GM12874 (cell line): Measurements from ENCODE around the gene ITIH2.

ENCODE experiments used
- TF ChIP-seq, protein P1 (sequence below): IDR thresholded peaks from 2 replicates; pipeline ENCODE4 v1.5.1; 2011; ENCODE audit warnings: low read depth, mild to moderate bottlenecking, control low read depth, low read length, moderate library complexity; ENCODE audit not compliant: insufficient read depth

The ITIH2 gene

DNA sequence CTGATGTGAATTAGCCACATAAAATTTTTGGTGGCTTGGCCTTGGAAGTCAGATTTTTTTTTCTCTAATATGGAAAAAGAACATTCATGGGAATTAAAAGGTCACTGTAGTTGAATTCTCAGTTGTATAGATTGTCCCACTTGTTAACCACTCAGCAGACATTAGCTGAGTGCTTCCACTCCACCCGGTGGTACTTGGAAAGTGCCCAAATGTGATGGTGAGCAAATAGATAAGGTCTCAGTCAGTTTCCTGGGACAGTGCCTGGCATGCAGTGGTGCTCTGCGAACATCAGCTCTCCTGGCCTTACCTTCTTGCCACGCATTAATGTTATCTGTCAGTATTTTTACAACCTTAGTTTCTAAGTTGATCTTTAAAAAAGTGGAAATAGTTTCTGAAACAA lies 86.3 kb downstream of the ITIH2 start:
- TF ChIP-seq, protein P1, sequence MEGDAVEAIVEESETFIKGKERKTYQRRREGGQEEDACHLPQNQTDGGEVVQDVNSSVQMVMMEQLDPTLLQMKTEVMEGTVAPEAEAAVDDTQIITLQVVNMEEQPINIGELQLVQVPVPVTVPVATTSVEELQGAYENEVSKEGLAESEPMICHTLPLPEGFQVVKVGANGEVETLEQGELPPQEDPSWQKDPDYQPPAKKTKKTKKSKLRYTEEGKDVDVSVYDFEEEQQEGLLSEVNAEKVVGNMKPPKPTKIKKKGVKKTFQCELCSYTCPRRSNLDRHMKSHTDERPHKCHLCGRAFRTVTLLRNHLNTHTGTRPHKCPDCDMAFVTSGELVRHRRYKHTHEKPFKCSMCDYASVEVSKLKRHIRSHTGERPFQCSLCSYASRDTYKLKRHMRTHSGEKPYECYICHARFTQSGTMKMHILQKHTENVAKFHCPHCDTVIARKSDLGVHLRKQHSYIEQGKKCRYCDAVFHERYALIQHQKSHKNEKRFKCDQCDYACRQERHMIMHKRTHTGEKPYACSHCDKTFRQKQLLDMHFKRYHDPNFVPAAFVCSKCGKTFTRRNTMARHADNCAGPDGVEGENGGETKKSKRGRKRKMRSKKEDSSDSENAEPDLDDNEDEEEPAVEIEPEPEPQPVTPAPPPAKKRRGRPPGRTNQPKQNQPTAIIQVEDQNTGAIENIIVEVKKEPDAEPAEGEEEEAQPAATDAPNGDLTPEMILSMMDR: no peak

DNA sequence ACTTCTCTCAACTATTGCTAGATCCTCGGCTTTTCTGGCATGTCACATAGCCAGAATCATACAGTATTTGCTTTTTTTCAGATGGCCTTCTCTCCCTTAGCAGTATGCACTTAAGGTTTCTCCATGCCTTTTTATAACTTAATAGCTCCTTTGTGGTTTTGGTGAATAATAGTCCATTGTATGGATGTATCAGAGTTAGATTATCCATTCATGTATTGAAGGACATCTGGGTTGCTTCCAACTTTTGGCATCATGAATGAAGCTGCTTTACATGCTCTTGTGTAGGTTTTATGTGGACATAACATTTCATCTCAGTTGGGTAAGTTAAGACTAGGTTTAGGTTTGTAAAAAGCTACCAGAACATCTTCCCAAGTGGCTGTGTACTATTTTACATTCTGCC lies 89.4 kb downstream of the ITIH2 start:
- TF ChIP-seq, protein P1: no peak

DNA sequence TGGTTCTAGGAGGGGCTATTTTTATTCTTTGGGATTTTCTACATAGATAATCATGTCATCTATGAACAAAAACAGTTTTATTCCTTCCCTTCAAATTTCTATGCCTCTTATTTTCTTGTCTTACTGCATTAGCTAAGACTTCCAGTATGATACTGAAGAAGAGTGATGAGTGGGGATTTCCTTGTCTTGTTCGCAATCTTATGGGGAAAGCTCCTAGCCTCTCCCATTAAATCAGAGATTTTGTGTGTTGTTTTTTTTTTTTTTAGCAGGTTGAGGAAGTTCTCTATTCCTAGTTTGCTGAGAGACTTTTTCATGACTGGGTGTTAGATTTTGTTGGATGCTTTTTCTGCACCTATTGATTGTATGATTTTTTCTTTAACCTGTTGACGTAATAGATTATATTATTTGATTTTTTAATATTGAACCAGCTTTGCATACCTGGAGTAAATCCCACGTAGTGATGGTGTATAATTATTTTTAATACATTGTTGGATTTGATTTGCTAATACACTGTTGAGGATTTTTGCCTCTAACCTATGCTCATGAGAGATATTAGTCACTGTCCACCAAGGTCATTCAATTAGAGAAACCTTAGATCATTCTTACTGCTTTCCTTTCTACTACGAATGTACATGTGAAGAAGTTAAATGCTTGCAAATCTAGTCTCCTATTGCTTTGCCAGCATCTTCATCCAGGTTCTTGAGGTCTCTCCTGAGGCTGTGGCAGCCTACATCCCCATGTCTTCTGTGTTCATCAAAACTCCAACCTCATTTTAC lies 91.3 kb downstream of the ITIH2 start:
- TF ChIP-seq, protein P1: no peak

DNA sequence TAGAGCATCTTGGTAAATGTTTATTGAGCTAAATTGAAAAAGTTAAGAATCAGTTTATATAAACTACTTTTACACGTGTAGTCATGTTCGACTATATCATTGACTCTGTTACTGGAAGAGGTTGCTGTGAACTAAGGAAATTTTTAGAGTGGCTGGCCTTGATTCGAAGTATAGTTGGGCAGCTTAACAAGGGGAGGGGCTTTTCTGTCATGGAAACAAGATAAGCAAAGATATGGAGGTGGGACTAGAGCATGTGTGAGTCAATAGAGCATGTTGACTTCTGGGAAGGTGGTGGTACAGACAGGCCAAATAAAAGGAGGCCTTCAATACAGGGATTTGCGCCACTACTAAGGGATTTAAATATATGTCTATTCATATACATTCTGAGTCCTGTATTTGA lies 92.5 kb downstream of the ITIH2 start:
- TF ChIP-seq, protein P1: no peak

DNA sequence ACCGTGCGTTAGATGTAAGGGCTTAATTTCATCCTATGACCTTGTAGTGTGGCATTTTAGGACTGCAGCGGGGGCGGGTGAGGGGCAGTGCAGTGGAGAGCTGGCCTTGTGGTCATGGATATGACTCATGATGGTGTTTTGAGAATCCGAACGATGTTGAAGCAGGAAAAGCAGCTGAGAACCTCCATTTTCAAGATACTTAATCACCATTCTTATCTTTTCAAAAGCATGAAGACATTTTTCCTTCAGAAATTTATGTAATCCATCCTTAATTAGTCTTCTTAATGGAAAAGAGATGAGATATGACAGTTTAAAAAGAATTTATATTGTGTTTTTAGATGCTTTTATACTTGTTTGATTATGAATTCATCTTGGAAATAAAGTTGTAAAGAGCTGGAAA lies 94.5 kb downstream of the ITIH2 start:
- TF ChIP-seq, protein P1: no peak
